HG03196 (cell line): Measurements from ENCODE around the gene ZNF280A.
"Not testable (repeated sequence)": the region's sequence is repeated elsewhere in the genome, so short reads cannot be mapped to it uniquely, and the experiment has no call there.

Source experiments
- ATAC-seq: cut with Tn5 transposase; IDR thresholded peaks from one replicate; pipeline ENCODE4 v1.9.1; 2021; ENCODE audit not compliant: unreplicated experiment

Gene ZNF280A

GRCh38 chr22:22545084-22545483, 25.0 kb upstream of the ZNF280A start:
- no peak for ATAC-seq

GRCh38 chr22:22538226-22538989, 18.3 kb upstream of the ZNF280A start:
- no peak for ATAC-seq

DNA sequence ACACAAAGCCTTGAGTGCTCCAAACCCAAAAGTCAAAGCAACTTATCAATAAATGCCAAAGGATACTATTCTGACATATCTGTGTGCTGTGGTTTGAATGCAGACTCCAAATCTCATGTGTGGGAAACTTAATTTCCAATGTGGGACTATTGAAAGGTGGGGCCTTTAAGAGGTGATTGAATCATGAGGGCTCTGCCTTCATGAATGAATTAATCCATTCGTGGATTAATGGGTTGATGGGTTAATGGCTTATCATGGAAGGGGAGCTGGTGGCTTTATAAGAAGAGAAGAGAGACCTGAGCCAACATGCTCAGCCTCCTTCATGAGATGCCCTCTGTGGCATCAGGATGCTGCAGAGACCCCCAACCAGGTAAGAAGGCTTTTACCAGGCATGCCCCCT, 16.8 kb upstream of the ZNF280A start:
- no peak for ATAC-seq

DNA sequence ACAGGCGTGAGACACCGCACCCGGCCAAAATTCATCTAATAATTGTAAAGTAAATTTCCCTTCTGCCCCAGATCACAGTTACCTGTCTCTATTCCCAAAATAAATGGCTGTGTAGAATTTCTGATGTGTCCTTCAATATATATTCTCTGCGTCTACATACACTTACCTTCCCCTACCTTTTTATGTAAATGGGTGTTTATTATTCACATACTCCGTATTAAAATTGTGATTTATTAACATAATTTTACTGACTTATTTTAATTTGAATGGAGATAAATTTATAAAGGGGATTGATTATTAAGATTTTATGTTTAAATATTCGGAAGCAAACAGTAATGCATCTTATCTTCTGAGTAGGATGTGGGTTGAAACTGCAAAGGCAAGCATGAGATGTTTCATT, 16.4 kb upstream of the ZNF280A start:
- ATAC-seq = no peak

DNA sequence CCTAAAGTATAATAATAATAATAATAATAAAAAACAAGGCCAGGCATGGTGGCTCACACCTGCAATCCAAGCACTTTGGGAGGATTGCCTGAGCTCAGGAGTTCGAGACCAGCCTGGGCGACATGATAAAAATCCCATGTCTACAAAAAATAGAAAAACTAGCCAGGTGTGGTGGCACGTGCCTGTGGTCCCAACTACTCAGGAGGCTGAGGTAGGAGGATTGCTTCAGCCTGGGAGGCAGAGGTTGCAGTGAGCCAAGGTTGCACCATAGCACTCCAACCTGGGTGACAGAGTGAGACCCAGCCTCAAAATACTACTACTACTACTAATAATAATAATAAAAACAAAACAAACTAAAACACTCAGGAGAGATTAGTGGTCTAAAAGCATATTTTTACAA, 15.6 kb upstream of the ZNF280A start:
- ATAC-seq = no peak

DNA sequence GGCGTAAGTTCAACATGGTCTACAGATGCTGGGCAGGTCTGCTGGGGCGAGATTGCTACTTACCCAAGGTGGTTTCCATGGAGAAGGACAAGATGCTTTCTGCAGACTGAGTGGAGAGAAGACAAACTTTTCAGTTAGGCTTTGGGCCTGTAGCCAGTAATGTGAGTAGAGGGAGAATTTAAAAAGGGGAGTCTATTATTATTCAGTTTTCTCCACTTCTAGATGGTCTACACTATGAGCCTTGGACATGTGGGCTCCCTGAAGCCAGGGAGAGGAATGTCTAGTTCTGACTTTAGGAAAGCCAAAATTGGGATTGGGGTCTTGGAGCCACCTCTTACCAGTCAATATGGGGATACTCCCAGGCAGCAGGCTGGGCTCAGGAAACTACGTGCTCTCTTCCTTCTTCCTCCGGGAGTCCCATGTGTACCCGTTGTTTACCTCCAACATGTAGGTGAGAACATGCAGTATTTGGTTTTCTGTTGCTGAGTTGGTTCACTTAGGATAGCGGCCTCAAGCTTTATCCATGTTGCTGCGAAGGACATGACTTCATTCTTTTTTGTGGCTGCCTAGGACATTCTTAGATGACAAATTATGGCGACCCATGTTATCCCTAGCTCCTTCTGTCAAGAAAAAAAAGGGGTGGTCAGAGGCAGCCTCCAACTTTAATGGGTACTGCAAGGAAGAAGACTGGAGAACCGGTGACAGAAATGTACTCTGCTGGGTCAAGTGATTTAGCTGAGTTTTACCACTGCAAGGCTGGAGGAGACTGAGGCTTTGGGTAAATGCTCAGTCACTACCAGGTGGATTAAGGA, 14.7 kb upstream of the ZNF280A start:
- ATAC-seq = no peak

- ATAC-seq = no peak
Measured at GRCh38 chr22:22533863-22534262, 13.8 kb upstream of the ZNF280A start.

DNA sequence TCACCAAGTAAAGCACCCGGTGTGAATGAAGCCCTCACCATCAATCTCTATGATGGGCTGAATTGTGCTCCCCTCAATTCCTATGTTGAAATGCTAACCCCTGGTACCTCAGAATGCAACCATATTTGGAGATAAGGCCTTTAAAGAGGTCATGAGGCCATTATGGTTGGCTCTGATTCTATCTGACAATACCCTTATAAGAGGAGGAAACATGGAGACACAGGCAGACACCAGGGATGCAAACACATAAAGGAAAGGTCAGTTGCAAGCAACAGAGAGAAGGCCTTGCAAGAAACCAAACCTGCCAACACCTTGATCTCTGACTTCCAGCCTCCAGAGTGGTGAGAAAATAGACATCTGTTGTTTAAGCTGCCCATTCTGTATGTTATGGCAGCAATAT, 13.3 kb upstream of the ZNF280A start:
- no peak for ATAC-seq

DNA sequence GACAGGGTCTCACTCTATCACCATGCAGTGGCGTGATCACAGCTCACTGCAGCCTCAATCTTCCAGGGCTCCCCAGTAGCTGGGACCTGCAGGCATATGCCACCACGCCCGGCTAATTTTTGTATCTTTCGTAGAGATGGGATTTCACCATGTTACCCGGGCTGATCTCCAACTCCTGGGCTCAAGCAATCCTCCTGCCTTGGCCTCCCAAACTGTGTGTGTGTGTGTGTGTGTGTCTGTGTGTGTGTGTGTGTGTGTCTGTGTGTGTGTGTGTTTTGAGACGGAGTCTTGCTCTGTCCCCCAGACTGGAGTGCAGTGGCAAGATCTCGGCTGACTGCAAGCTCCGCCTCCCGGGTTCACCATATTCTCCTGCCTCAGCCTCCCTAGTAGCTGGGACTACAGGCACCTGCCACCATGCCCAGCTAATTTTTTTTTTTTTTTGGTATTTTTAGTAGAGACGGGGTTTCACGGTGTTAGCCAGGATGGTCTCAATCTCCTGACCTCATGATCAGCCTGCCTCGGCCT, 12.5 kb upstream of the ZNF280A start:
- ATAC-seq = not testable (repeated sequence)

GRCh38 chr22:22531770-22532546, 11.9 kb upstream of the ZNF280A start:
- no peak for ATAC-seq

- ATAC-seq = no peak
Measured at GRCh38 chr22:22528780-22529179, 8.7 kb upstream of the ZNF280A start.

- no peak for ATAC-seq
Measured at GRCh38 chr22:22527312-22527711, 7.2 kb upstream of the ZNF280A start.

DNA sequence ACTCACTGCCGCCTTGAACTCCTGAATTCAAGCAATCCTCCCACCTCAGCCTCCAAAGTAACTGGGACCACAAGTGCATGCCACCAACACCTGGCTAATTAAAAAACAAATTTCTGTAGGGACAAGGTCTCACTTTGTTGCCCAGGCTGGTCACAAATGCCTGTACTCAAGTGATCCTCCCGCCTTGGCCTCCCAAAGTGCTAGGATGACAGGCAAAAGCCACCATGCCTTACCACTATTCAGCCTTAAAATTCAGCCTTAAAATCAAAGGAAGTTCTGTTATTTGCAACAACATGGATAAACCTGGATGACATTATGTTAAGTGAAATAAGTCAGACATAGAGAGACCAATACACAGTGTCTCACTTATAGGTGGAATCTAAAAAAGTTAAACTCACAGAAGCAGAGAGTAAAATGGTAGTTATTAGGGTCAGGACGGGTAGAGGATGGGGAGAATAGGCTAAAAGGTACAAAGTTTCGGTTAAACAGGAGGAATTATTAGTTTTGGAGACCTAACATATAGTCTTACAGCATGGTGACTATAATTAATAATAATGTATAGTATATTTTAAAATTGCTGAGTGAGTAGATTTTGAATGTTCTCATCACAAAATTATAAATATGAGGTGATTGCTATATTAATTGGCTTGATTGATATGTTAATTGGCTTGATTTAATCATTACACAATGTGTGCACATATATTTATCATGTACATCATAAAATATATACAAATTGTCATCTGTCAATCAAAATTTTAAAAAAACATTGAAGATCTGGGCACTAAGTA, 6.2 kb upstream of the ZNF280A start:
- ATAC-seq = no peak

DNA sequence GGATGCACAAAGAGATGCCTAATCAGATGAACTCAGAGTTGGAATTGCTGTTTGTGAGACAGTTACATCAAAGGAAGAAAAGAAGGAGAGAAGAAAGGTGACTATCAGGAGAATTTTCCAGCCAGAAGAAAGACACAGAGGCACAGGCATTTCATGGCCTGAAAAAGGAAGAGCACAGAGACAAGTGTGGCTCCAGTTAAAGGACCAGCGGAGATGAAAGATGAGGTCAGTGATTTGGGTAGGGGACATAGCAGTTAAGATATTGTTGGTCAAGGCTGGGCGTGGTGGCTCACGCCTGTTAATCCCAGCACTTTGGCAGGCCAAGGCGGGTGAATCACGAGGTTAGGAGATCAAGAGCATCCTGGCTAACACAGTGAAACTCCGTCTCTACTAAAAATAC, 3.4 kb upstream of the ZNF280A start:
- no peak for ATAC-seq

DNA sequence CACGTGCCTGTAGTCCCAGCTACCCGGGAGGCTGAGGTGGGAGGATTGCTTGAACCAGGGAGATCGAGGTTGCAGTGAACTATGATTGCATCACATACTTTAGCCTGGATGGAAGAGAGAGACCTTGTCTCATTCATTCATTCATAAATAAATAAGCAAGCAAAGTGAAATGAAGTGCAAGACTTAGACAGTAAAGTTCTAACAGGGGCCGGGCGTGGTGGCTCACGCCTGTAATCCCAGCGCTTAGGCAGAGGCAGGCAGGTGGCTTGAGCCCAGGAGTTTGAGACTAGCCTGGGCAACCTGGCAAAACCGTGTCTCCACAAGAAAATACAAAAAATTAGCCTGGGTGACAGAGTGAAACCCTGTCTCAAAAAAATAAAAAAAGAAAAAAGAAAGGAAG, 1.6 kb upstream of the ZNF280A start:
- ATAC-seq = no peak

DNA sequence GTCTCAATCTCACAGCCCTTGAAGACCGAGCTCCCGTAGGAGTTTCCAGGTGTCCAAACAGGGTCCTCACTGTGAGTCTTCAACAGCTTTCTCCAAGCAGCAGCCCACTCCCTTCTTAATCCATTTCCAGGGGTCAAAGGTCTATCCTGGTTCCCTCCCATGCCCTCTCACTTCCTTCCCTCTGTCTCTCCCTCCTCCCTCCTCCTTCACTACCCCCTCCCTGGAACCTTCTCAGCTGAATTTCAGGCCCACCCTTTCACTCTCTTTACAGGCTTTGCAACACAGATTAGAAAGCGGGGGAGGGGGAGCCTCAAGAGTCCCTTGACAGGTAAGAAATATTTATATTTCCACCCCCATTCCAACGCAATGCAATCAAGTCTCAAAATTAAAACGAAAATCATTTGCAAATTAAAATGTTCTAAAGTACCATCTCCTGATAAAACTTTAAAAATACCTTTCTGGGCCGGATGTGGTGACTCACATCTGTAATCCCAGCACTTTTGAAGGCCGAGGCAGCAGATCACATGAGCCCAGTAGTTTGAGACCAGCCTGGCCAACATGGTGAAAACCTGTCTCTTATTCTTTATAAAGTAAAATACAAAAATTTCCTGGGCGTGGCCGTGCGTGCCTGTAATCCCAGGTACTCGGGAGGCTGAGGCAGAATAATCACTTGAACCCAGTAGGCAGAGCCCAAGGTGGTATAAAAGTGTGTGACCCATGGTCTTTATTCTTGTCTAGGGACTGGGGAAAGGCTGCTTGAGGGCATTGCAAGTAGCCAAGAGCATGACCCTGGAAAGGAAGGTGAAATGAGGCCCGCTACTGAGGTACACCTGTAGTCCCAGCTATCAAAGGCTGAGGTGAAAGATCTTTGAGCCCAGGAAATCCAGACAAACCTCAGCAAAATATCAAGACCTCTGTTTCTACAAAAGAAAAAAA, 865 bp upstream of the ZNF280A start:
- no peak for ATAC-seq

GRCh38 chr22:22519591-22519990, 479 bp downstream of the ZNF280A start:
- ATAC-seq = no peak

DNA sequence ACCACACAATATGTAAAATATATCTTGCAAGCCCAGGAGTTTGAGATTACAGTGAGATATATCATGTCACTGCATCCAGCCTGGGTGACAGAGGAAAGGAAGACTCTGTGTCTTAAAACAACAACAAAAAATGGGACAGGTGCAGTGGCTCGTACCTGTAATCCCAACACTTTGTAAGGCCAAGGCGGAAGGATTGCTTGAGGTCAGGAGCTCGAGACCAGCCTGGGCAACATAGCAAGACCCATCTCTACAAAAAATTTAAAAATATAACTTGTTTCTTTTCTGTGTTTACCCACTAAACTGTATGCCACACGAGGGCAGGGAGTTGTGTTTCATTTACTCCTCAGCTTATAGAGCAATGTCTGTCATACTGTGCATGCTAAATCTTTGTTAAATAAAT, 3.1 kb downstream of the ZNF280A start:
- no peak for ATAC-seq

- no peak for ATAC-seq
Measured at GRCh38 chr22:22515890-22516289, 4.2 kb downstream of the ZNF280A start.

DNA sequence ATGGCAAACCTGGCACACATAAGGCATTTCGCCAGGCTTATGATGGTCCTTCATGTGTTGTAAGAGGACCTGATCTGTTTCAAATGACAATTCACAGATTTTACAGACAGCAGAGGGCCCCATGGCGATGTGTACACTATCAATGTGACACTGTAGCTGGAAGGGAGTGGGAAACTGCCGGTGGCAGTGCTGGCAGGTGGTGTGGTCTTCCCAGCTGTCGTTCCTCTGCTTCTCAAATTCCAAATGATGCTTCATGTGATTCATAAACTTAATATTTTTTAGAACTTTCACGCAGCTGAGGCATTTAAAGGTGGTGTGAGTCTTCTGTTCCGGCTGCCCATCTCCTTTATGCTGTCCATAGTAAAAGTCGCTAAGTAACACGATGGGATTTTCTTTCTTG, 5.6 kb downstream of the ZNF280A start:
- ATAC-seq = not testable (repeated sequence)
